ENCODE data around the gene POLK.
A peak's percentile ranks its signal among the peaks of the same experiment; 100 is the strongest.

The POLK gene

DNA sequence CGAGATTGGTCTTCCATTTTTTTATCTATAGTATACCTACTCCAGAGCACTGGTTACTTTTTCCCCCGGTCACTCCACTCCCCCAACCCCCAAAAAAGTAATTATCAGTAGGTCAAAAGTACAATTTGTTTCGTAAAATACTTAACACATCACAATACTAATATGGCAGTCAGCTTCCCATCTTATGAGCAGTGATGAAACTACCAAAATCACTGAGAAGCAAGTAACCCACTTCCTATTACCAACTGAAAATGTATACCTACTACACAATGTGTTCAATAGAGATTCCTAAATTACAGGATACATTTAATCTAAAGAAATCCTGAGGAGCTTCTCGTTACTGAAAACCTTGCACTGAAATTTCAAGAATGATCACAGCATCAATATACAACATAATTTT is 2.1 kb upstream of the POLK start:
- Histone ChIP-seq H3K27me3 (ENCODE audit: insufficient read depth, low read length, poor library complexity, severe bottlenecking) (no peaks in the 10 kb centered on the region), H3K9me2 (replicated peaks; ENCODE audit: low read depth, low read length) (no peaks in the 10 kb centered on the region), H3K9ac (ENCODE audit: low read depth, low read length, poor library complexity, severe bottlenecking) (peak overlapping the region; percentile 88), H3F3A (ENCODE audit: low read depth) (0 out of 2 replicates have a peak, but pooled peaks cover 2% of the 10 kb centered on the region), H3K79me2 (ENCODE audit: insufficient read depth, low read length) (peaks cover 91% of the 10 kb centered on the region), H3K4me1 (ENCODE audit: insufficient read depth, low read length, poor library complexity, severe bottlenecking) (peaks cover 64% of the 10 kb centered on the region), H3K4me3 (ENCODE audit: low read length, poor library complexity, severe bottlenecking) (peak overlapping the region; percentile 82), H3K36me3 (ENCODE audit: insufficient read depth, low read length) (0 out of 2 replicates have a peak, but pooled peaks cover 1% of the 10 kb centered on the region), H3K4me2 (ENCODE audit: low read depth, low read length, poor library complexity, severe bottlenecking) (peak overlapping the region; percentile 96), H4K20me1 (ENCODE audit: insufficient read depth, low read length, poor library complexity, severe bottlenecking) (peaks cover 48% of the 10 kb centered on the region), H3K9me3 (ENCODE audit: insufficient read depth, low read depth, low read length) (no peaks in the 10 kb centered on the region), H2AFZ (ENCODE audit: low read length) (no peak overlapping the region)
- TF ChIP-seq EZH2phosphoT487 (IDR thresholded peaks at IDR 0.05; ENCODE audit: borderline replicate concordance), result no peak
- TF ChIP-seq, protein P1, sequence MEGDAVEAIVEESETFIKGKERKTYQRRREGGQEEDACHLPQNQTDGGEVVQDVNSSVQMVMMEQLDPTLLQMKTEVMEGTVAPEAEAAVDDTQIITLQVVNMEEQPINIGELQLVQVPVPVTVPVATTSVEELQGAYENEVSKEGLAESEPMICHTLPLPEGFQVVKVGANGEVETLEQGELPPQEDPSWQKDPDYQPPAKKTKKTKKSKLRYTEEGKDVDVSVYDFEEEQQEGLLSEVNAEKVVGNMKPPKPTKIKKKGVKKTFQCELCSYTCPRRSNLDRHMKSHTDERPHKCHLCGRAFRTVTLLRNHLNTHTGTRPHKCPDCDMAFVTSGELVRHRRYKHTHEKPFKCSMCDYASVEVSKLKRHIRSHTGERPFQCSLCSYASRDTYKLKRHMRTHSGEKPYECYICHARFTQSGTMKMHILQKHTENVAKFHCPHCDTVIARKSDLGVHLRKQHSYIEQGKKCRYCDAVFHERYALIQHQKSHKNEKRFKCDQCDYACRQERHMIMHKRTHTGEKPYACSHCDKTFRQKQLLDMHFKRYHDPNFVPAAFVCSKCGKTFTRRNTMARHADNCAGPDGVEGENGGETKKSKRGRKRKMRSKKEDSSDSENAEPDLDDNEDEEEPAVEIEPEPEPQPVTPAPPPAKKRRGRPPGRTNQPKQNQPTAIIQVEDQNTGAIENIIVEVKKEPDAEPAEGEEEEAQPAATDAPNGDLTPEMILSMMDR (conservative IDR thresholded peaks at IDR 0.05; ENCODE audit: low read length), result no peak

DNA sequence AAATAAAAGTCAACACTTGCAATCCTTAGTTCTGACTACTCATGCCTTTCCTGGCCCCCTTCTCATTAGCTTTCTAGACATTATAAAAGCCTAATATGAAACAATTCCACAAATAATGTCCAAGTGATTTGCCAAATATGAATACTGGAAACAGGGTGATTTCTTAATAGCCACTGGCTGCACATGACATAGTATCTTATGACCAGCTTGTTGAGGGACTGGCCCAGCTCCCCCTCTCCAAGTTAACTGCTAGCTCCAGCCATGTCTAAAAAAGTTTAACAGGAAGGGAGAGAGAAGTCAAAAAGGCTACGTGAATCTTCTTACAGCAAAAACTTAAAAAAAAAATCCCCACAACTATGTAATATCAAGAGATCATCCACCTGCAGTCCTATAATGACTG is 1.7 kb upstream of the POLK start:
- no peaks in the 10 kb centered on the region for H3K36me3 ChIP-seq (ENCODE audit: insufficient read depth, low read length)
- H4K20me1 ChIP-seq (ENCODE audit: insufficient read depth, low read length, poor library complexity, severe bottlenecking), result peaks cover 49% of the 10 kb centered on the region
- H3K27me3 ChIP-seq (ENCODE audit: insufficient read depth, low read length, poor library complexity, severe bottlenecking), result no peaks in the 10 kb centered on the region
- peak overlapping the region; percentile 96 for H3K4me2 ChIP-seq (ENCODE audit: low read depth, low read length, poor library complexity, severe bottlenecking)
- peak overlapping the region; percentile 88 for H3K9ac ChIP-seq (ENCODE audit: low read depth, low read length, poor library complexity, severe bottlenecking)
- H3K4me1 ChIP-seq (ENCODE audit: insufficient read depth, low read length, poor library complexity, severe bottlenecking), result peaks cover 62% of the 10 kb centered on the region
- H2AFZ ChIP-seq (ENCODE audit: low read length), result no peak overlapping the region
- 0 out of 2 replicates have a peak, but pooled peaks cover 2% of the 10 kb centered on the region for H3F3A ChIP-seq (ENCODE audit: low read depth)
- no peaks in the 10 kb centered on the region for H3K9me3 ChIP-seq (ENCODE audit: insufficient read depth, low read depth, low read length)
- TF ChIP-seq, protein P1 (conservative IDR thresholded peaks at IDR 0.05; ENCODE audit: low read length), result no peak
- TF ChIP-seq EZH2phosphoT487 (IDR thresholded peaks at IDR 0.05; ENCODE audit: borderline replicate concordance), result no peak
- no peaks in the 10 kb centered on the region for H3K9me2 ChIP-seq (replicated peaks; ENCODE audit: low read depth, low read length)
- peaks cover 91% of the 10 kb centered on the region for H3K79me2 ChIP-seq (ENCODE audit: insufficient read depth, low read length)
- H3K4me3 ChIP-seq (ENCODE audit: low read length, poor library complexity, severe bottlenecking), result peak overlapping the region; percentile 82

DNA sequence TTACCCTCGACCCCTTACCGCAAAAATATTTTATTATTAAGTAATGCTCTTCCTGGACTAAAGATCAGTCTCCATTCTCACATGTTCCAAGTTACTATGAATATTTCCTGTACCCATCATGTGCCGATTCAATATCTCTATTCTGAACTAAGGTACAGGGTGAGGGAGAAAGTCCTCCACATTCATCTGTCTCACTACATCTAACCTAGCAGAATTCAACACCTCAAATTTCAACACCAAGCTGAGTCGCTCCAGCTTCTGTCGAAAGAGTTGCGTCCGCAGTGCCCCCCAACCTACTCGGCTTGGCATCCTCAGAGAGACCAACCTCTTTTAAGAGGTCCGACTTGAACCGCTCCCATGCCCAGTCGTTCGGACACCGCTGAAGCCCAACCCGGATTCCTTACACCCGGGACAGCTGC is 1.3 kb upstream of the POLK start:
- peaks cover 64% of the 10 kb centered on the region for H3K4me1 ChIP-seq (ENCODE audit: insufficient read depth, low read length, poor library complexity, severe bottlenecking)
- peak overlapping the region; percentile 96 for H3K4me2 ChIP-seq (ENCODE audit: low read depth, low read length, poor library complexity, severe bottlenecking)
- H3K9me2 ChIP-seq (replicated peaks; ENCODE audit: low read depth, low read length), result no peaks in the 10 kb centered on the region
- TF ChIP-seq, protein P1 (conservative IDR thresholded peaks at IDR 0.05; ENCODE audit: low read length), result no peak
- TF ChIP-seq EZH2phosphoT487 (IDR thresholded peaks at IDR 0.05; ENCODE audit: borderline replicate concordance), result no peak
- H3K9me3 ChIP-seq (ENCODE audit: insufficient read depth, low read depth, low read length), result no peaks in the 10 kb centered on the region
- H3K4me3 ChIP-seq (ENCODE audit: low read length, poor library complexity, severe bottlenecking), result peak overlapping the region; percentile 82
- no peaks in the 10 kb centered on the region for H3K36me3 ChIP-seq (ENCODE audit: insufficient read depth, low read length)
- H3K27me3 ChIP-seq (ENCODE audit: insufficient read depth, low read length, poor library complexity, severe bottlenecking), result no peaks in the 10 kb centered on the region
- H4K20me1 ChIP-seq (ENCODE audit: insufficient read depth, low read length, poor library complexity, severe bottlenecking), result peaks cover 45% of the 10 kb centered on the region
- peak overlapping the region; percentile 91 for H2AFZ ChIP-seq (ENCODE audit: low read length)
- 0 out of 2 replicates have a peak, but pooled peaks cover 2% of the 10 kb centered on the region for H3F3A ChIP-seq (ENCODE audit: low read depth)
- peaks cover 91% of the 10 kb centered on the region for H3K79me2 ChIP-seq (ENCODE audit: insufficient read depth, low read length)
- peak overlapping the region; percentile 88 for H3K9ac ChIP-seq (ENCODE audit: low read depth, low read length, poor library complexity, severe bottlenecking)
